SK-N-SH (cell line): ENCODE data around the gene CANT1. TPM values are rescaled to one million over a fixed set of nuclear protein-coding genes. Genes with fewer than 3 reads are reported as not detected.

Experiments
- CTCF ChIA-PET: fragments of 300-600, 350-600 bp; formaldehyde crosslinking; extraction: SDS; loops from one replicate; lab custom pipeline; 2021; lab: Yijun Ruan, JAX
- POLR2A ChIA-PET: fragments of 350-600 bp; sonication (Branson Sonifier 250); formaldehyde crosslinking; extraction: SDS; loops from one replicate; lab custom pipeline; 2020; ENCODE audit warnings: antibody characterized with exemption, inconsistent platforms; lab: Yijun Ruan, JAX
- DNase-seq: peaks from one replicate; pipeline ENCODE4 v3.0.0; 2012
- H2AFZ ChIP-seq: fragments of 200-600 bp; sonication (generic); 2 replicates; pipeline ENCODE4 v1.8.1; 2016; ENCODE audit warnings: antibody characterized with exemption, mild to moderate bottlenecking, low read depth
- H3F3A ChIP-seq: fragments of 200-600 bp; sonication (generic); replicated peaks from 2 replicates; pipeline ENCODE3; 2016; ENCODE audit warnings: antibody characterized with exemption, mild to moderate bottlenecking; ENCODE audit not compliant: insufficient read depth
- H3K27ac ChIP-seq, 2 experiments: fragments of 200-500 bp in 1 of 2; fragments of 200-600 bp in 1 of 2; sonication (Bioruptor generic) in 1 of 2; sonication (generic), shearing (Covaris generic) in 1 of 2; 2 replicates each; pipeline versions ENCODE4 v1.5.1 to v1.6.1; 2014 to 2016; ENCODE audit warnings: low read depth in 2 of 2, inconsistent platforms in 1 of 2, low read length in 1 of 2, mild to moderate bottlenecking in 1 of 2, mixed read lengths in 1 of 2
- H3K27me3 ChIP-seq: fragments of 200-600 bp; sonication (generic), shearing (Covaris generic); 2 replicates; pipeline ENCODE4 v1.6.1; 2016; ENCODE audit warnings: mixed run types; ENCODE audit not compliant: insufficient read depth
- H3K36me3 ChIP-seq, 2 experiments: fragments of 200-500 bp in 1 of 2; fragments of 200-600 bp in 1 of 2; sonication (Bioruptor generic) in 1 of 2; sonication (generic) in 1 of 2; replicated peaks in 1 of 2; 2 replicates each; pipeline versions ENCODE3 to v1.5.1; 2014 to 2016; ENCODE audit warnings: low read length in 1 of 2, mild to moderate bottlenecking in 1 of 2; ENCODE audit not compliant: insufficient read depth in 2 of 2, control insufficient read depth in 1 of 2
- H3K4me1 ChIP-seq, 2 experiments: fragments of 200-500 bp in 1 of 2; fragments of 200-600 bp in 1 of 2; sonication (Bioruptor generic) in 1 of 2; sonication (generic), shearing (Covaris generic) in 1 of 2; 2 replicates each; pipeline versions ENCODE4 v1.5.1 to v1.6.1; 2014 to 2016; ENCODE audit warnings: low read depth in 1 of 2, low read length in 1 of 2, mixed run types in 1 of 2; ENCODE audit not compliant: insufficient read depth in 2 of 2, control insufficient read depth in 1 of 2
- H3K4me2 ChIP-seq: fragments of 200-600 bp; sonication (generic), shearing (Covaris generic); 2 replicates; pipeline ENCODE4 v1.6.1; 2017; ENCODE audit warnings: mixed run types
- H3K4me3 ChIP-seq, 2 experiments: fragments of 200-500 bp in 1 of 2; fragments of 200-600 bp in 1 of 2; sonication (Bioruptor generic) in 1 of 2; sonication (generic), shearing (Covaris generic) in 1 of 2; 2 replicates each; pipeline versions ENCODE4 v1.5.1 to v1.8.1; 2014 to 2016; ENCODE audit warnings: low read depth in 2 of 2, inconsistent platforms in 1 of 2, low read length in 1 of 2, mild to moderate bottlenecking in 1 of 2, mixed read lengths in 1 of 2, moderate library complexity in 1 of 2
- H3K79me2 ChIP-seq: fragments of 200-600 bp; sonication (generic); 2 replicates; pipeline ENCODE4 v1.8.1; 2017; ENCODE audit warnings: mild to moderate bottlenecking; ENCODE audit not compliant: insufficient read depth
- H3K9ac ChIP-seq: fragments of 200-600 bp; sonication (generic); 2 replicates; pipeline ENCODE4 v1.6.1; 2017; ENCODE audit warnings: mixed run types
- H3K9me2 ChIP-seq: fragments of 200-600 bp; sonication (generic); 2 replicates; pipeline ENCODE4 v1.6.1; 2017; ENCODE audit warnings: mixed run types
- H3K9me3 ChIP-seq: fragments of 200-600 bp; sonication (generic); 2 replicates; pipeline ENCODE4 v1.6.1; 2017; ENCODE audit warnings: mixed run types, mild to moderate bottlenecking, moderate library complexity
- H4K20me1 ChIP-seq: fragments of 200-600 bp; sonication (generic); 2 replicates; pipeline ENCODE4 v1.6.1; 2017; ENCODE audit warnings: mild to moderate bottlenecking, mixed run types; ENCODE audit not compliant: insufficient read depth
- ELF1 ChIP-seq: IDR thresholded peaks from 2 replicates; pipeline ENCODE4 v1.4.0; 2012
- NRF1 ChIP-seq: IDR thresholded peaks from 2 replicates; pipeline ENCODE4 v1.6.1; 2012; ENCODE audit warnings: low read depth, mild to moderate bottlenecking, low read length
- RFX5 ChIP-seq: IDR thresholded peaks from 2 replicates; pipeline ENCODE4 v1.6.1; 2012; ENCODE audit warnings: mild to moderate bottlenecking, improper control_type of control experiment, low read length
- SIN3A ChIP-seq: IDR thresholded peaks from 2 replicates; pipeline ENCODE4 v1.6.1; 2012; ENCODE audit warnings: low read depth, mild to moderate bottlenecking, low read length, moderate library complexity, borderline replicate concordance
- TAF1 ChIP-seq: IDR thresholded peaks from 2 replicates; pipeline ENCODE4 v1.6.1; 2012; ENCODE audit warnings: low read depth, mild to moderate bottlenecking, low read length, moderate library complexity, borderline replicate concordance
- TCF12 ChIP-seq: IDR thresholded peaks from 2 replicates; pipeline ENCODE4 v1.4.0; 2012
- TEAD4 ChIP-seq: IDR thresholded peaks from 2 replicates; pipeline ENCODE4 v1.4.0; 2012; ENCODE audit warnings: mild to moderate bottlenecking, borderline replicate concordance; ENCODE audit not compliant: insufficient read depth
- WGBS: methylation state at CpG from one replicate; pipeline ENCODE4 v1.1.6; 2017; ENCODE audit warnings: low lambda C conversion rate; 5-methylcytosine and 5-hydroxymethylcytosine counted together
- polyA plus RNA-seq, 3 experiments: library from polyadenylated mRNA; depleted of rRNA; stranded (reverse); fragments of >200 nt; gene quantifications; 2 replicates each; pipeline ENCODE4 v1.2.3, GENCODE V29; 2012
- TF ChIP-seq, protein P1 (sequence below): IDR thresholded peaks from 2 replicates; pipeline ENCODE4 v1.4.0; 2012; ENCODE audit warnings: low read depth, borderline replicate concordance
- TF ChIP-seq, protein P2 (sequence below): fragments of 150-350 bp; IDR thresholded peaks from 2 replicates; pipeline ENCODE4 v1.6.1; 2016; ENCODE audit warnings: mild to moderate bottlenecking, low read depth, low read length
- TF ChIP-seq, protein P3 (sequence below): fragments of 200-600 bp; sonication (generic); IDR thresholded peaks from 2 replicates; pipeline ENCODE4 v1.6.1; 2017; ENCODE audit warnings: antibody characterized with exemption, mild to moderate bottlenecking, moderate library complexity
- TF ChIP-seq, protein P4 (sequence below): IDR thresholded peaks from 2 replicates; pipeline ENCODE4; 2012

Gene CANT1
- polyA plus RNA-seq, 1 of the 3 experiments (the other 2 are of a cell fraction): 87.4 TPM

DNA sequence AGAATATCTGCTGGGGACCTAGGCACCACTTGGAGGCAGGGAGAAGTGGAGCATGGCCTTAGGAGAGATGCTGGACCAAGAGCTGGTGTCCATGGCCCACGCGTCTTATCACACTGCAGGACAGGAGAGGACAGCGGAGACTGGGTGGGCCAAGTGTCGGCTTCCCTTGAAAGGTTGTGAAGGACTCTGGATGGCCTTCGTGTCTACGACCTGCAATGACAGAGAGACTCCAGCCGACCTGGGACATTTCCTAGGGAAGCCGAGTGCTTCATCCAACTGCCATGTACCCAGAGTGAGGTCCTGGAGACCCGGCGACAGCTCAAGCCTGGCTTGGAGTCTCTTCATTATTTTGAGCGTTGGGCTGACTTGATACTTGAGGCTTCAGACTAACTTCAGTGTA lies 34.9 kb upstream of the CANT1 start:
- no peak for DNase-seq
- TF ChIP-seq, protein P1, sequence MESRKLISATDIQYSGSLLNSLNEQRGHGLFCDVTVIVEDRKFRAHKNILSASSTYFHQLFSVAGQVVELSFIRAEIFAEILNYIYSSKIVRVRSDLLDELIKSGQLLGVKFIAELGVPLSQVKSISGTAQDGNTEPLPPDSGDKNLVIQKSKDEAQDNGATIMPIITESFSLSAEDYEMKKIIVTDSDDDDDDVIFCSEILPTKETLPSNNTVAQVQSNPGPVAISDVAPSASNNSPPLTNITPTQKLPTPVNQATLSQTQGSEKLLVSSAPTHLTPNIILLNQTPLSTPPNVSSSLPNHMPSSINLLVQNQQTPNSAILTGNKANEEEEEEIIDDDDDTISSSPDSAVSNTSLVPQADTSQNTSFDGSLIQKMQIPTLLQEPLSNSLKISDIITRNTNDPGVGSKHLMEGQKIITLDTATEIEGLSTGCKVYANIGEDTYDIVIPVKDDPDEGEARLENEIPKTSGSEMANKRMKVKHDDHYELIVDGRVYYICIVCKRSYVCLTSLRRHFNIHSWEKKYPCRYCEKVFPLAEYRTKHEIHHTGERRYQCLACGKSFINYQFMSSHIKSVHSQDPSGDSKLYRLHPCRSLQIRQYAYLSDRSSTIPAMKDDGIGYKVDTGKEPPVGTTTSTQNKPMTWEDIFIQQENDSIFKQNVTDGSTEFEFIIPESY: no peak
- TF ChIP-seq SIN3A: no peak
- TF ChIP-seq ELF1: no peak
- TF ChIP-seq, protein P2, sequence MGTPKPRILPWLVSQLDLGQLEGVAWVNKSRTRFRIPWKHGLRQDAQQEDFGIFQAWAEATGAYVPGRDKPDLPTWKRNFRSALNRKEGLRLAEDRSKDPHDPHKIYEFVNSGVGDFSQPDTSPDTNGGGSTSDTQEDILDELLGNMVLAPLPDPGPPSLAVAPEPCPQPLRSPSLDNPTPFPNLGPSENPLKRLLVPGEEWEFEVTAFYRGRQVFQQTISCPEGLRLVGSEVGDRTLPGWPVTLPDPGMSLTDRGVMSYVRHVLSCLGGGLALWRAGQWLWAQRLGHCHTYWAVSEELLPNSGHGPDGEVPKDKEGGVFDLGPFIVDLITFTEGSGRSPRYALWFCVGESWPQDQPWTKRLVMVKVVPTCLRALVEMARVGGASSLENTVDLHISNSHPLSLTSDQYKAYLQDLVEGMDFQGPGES: no peak
- no peak for TF ChIP-seq TCF12
- no peak for TF ChIP-seq TAF1
- TF ChIP-seq, protein P3, sequence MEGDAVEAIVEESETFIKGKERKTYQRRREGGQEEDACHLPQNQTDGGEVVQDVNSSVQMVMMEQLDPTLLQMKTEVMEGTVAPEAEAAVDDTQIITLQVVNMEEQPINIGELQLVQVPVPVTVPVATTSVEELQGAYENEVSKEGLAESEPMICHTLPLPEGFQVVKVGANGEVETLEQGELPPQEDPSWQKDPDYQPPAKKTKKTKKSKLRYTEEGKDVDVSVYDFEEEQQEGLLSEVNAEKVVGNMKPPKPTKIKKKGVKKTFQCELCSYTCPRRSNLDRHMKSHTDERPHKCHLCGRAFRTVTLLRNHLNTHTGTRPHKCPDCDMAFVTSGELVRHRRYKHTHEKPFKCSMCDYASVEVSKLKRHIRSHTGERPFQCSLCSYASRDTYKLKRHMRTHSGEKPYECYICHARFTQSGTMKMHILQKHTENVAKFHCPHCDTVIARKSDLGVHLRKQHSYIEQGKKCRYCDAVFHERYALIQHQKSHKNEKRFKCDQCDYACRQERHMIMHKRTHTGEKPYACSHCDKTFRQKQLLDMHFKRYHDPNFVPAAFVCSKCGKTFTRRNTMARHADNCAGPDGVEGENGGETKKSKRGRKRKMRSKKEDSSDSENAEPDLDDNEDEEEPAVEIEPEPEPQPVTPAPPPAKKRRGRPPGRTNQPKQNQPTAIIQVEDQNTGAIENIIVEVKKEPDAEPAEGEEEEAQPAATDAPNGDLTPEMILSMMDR: no peak
- TF ChIP-seq RFX5: no peak
- no peaks in the 10 kb centered on the region for H3K9me2 ChIP-seq
- H3K4me1 ChIP-seq: peaks cover 0 to 23% of the 10 kb centered on the region in 2 experiments; a peak in 2 of 4 replicates
- H3K36me3 ChIP-seq: no peaks in the 10 kb centered on the region
- H4K20me1 ChIP-seq: no peaks in the 10 kb centered on the region
- no peak overlapping the region for H2AFZ ChIP-seq
- no peak overlapping the region for H3K4me2 ChIP-seq
- POLR2A ChIA-PET: interaction anchor here (0.5 kb wide), 1 partner anchor 16 kb away, joined by 7 read pairs; no protein-coding TSS in a partner anchor
- peaks cover 16% of the 10 kb centered on the region for H3F3A ChIP-seq
- no peak overlapping the region for H3K9ac ChIP-seq
- H3K9me3 ChIP-seq: no peaks in the 10 kb centered on the region
- H3K79me2 ChIP-seq: no peaks in the 10 kb centered on the region
- CTCF ChIA-PET: interaction anchor here (0.8 to 25.7 kb wide), 24 partner anchors 9 to 359 kb away, joined by 3 to 529 read pairs (median 10); partner anchors contain the start of gene C1QTNF1
- H3K4me3 ChIP-seq: no peak overlapping the region
- H3K27ac ChIP-seq: no peak overlapping the region
- 82% methylated on average over 11 of the region's 11 CpGs for WGBS
- H3K27me3 ChIP-seq: no peaks in the 10 kb centered on the region

DNA sequence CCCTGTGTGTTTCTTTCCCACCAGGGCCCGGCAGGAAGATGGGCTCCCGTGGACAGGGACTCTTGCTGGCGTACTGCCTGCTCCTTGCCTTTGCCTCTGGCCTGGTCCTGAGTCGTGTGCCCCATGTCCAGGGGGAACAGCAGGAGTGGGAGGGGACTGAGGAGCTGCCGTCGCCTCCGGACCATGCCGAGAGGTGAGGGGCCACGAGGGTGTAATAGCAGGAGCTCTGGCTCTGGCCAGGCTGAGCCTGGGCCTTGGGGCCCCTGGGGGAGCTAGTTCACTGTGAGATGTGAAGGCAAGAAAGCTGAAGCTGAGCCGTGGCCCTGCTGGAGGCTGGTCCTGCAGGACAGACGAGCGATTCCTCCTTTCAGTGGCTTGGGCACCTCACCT lies 34.4 kb upstream of the CANT1 start:
- Histone ChIP-seq H3K27me3 (no peaks in the 10 kb centered on the region), H4K20me1 (no peaks in the 10 kb centered on the region), H3K4me2 (no peak overlapping the region), H3K9ac (no peak overlapping the region), H3F3A (peaks cover 16% of the 10 kb centered on the region), H3K9me2 (no peaks in the 10 kb centered on the region), H3K27ac (no peak overlapping the region), H3K4me3 (no peak overlapping the region), H3K36me3 (no peaks in the 10 kb centered on the region), H2AFZ (no peak overlapping the region), H3K79me2 (no peaks in the 10 kb centered on the region), H3K9me3 (no peaks in the 10 kb centered on the region), H3K4me1 (peaks cover 0 to 23% of the 10 kb centered on the region in 2 experiments; a peak in 2 of 4 replicates)
- 77% methylated on average over 9 of the region's 12 CpGs for WGBS
- DNase-seq: no peak
- TF ChIP-seq, protein P4, sequence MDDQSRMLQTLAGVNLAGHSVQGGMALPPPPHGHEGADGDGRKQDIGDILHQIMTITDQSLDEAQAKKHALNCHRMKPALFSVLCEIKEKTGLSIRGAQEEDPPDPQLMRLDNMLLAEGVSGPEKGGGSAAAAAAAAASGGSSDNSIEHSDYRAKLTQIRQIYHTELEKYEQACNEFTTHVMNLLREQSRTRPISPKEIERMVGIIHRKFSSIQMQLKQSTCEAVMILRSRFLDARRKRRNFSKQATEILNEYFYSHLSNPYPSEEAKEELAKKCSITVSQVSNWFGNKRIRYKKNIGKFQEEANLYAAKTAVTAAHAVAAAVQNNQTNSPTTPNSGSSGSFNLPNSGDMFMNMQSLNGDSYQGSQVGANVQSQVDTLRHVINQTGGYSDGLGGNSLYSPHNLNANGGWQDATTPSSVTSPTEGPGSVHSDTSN: no peak
- TF ChIP-seq SIN3A (no peak), NRF1 (no peak), TCF12 (no peak), TEAD4 (no peak), ELF1 (no peak)
- TF ChIP-seq, protein P1: no peak
- CTCF ChIA-PET: interaction anchor here (0.6 to 25.7 kb wide), 15 partner anchors 10 to 359 kb away, joined by 3 to 529 read pairs (median 9); partner anchors contain the start of gene C1QTNF1
- POLR2A ChIA-PET: no interaction called here
